OCI-LY3 (cell line): ENCODE data around the gene DYNC1H1.
"Not testable (repeated sequence)": the region's sequence is repeated elsewhere in the genome, so short reads cannot be mapped to it uniquely, and the experiment has no call there.

Source experiments
- H2AFZ ChIP-seq: fragments of 200-600, 300-600 bp; shearing (Covaris generic); 2 replicates; pipeline ENCODE4 v1.6.0; 2014; ENCODE audit warnings: antibody characterized with exemption, low read depth, low read length
- H3K27ac ChIP-seq: fragments of 200-600, 300-600 bp; sonication (generic); 2 replicates; pipeline ENCODE4 v1.5.1; 2014; ENCODE audit warnings: mild to moderate bottlenecking, low read length, moderate library complexity, mixed read lengths
- H3K27me3 ChIP-seq: fragments of 200-600, 300-600 bp; sonication (generic); 2 replicates; pipeline ENCODE4 v1.6.1; 2014; ENCODE audit warnings: low read depth, low read length, mixed read lengths
- H3K36me3 ChIP-seq: fragments of 200-600, 300-600 bp; sonication (generic); replicated peaks from 2 replicates; pipeline ENCODE3; 2014; ENCODE audit warnings: low read depth, low read length, mixed read lengths
- H3K4me1 ChIP-seq: fragments of 300-600, 200-600 bp; sonication (generic); 2 replicates; pipeline ENCODE4 v1.6.1; 2014; ENCODE audit warnings: low read length, mixed read lengths
- H3K4me2 ChIP-seq: fragments of 200-600, 300-600 bp; sonication (generic); 2 replicates; pipeline ENCODE4 v1.6.1; 2014; ENCODE audit warnings: low read length, mixed read lengths
- H3K4me3 ChIP-seq: fragments of 300-600, 200-600 bp; sonication (generic); 2 replicates; pipeline ENCODE4 v1.5.1; 2014; ENCODE audit warnings: antibody characterized with exemption, mild to moderate bottlenecking, low read length, moderate library complexity
- H3K79me2 ChIP-seq: fragments of 300-600, 200-600 bp; shearing (Covaris generic); 2 replicates; pipeline ENCODE4 v1.6.1; 2014; ENCODE audit warnings: mild to moderate bottlenecking, low read length, mixed read lengths
- H3K9ac ChIP-seq: fragments of 300-600, 200-600 bp; shearing (Covaris generic); 2 replicates; pipeline ENCODE4 v1.6.0; 2014; ENCODE audit warnings: mild to moderate bottlenecking, low read length, moderate library complexity
- H3K9me3 ChIP-seq: fragments of 200-600, 300-600 bp; shearing (Covaris generic); 2 replicates; pipeline ENCODE4 v1.6.1; 2014; ENCODE audit warnings: low read length, mixed read lengths; ENCODE audit not compliant: insufficient read depth
- H4K20me1 ChIP-seq: fragments of 200-600, 300-600 bp; sonication (generic); 2 replicates; pipeline ENCODE4 v1.6.1; 2016; ENCODE audit warnings: low read length, mixed read lengths; ENCODE audit not compliant: insufficient read depth
- CTCF ChIP-seq: fragments of 200-600, 300-600 bp; sonication (generic); IDR thresholded peaks from 2 replicates; pipeline ENCODE4 v1.5.1; 2014; ENCODE audit warnings: antibody characterized with exemption, low read length, low read depth
- EZH2phosphoT487 ChIP-seq: fragments of 200-600 bp; shearing (Covaris generic); IDR thresholded peaks from 2 replicates; pipeline ENCODE4 v1.6.1; 2018; ENCODE audit warnings: antibody characterized with exemption, mixed run types, low read depth

The DYNC1H1 gene

GRCh38 chr14:102080183-102081080, 116.1 kb downstream of the DYNC1H1 start:
- Histone ChIP-seq H3K9ac (no peak overlapping the region), H3K4me1 (peaks cover 7% of the 10 kb centered on the region), H3K9me3 (no peaks in the 10 kb centered on the region), H3K36me3 (peaks cover 68% of the 10 kb centered on the region), H3K27me3 (no peaks in the 10 kb centered on the region), H3K79me2 (peaks cover 27% of the 10 kb centered on the region), H3K4me2 (no peak overlapping the region), H2AFZ (no peak overlapping the region), H4K20me1 (0 out of 2 replicates have a peak, but pooled peaks cover 3% of the 10 kb centered on the region), H3K4me3 (no peak overlapping the region), H3K27ac (no peak overlapping the region)
- TF ChIP-seq EZH2phosphoT487 (no peak), CTCF (no peak)

GRCh38 chr14:102081231-102082080, 117.1 kb downstream of the DYNC1H1 start:
- no peak overlapping the region for H3K27ac ChIP-seq
- peaks cover 75% of the 10 kb centered on the region for H3K36me3 ChIP-seq

GRCh38 chr14:102084522-102084921, 120.1 kb downstream of the DYNC1H1 start:
- H3K9me3 ChIP-seq, H3K4me3 ChIP-seq, H2AFZ ChIP-seq, H3K4me2 ChIP-seq, H3K9ac ChIP-seq, H4K20me1 ChIP-seq, H3K27ac ChIP-seq, H3K27me3 ChIP-seq: not testable (repeated sequence)
- peaks cover 61% of the 10 kb centered on the region for H3K36me3 ChIP-seq
- H3K79me2 ChIP-seq = peaks cover 53% of the 10 kb centered on the region
- H3K4me1 ChIP-seq = peaks cover 21% of the 10 kb centered on the region

More at GRCh38 chr14:102081231-102082080, 117.1 kb downstream of the DYNC1H1 start:
- Histone ChIP-seq H3K4me2 (no peak overlapping the region), H3K9me3 (no peaks in the 10 kb centered on the region), H3K79me2 (peaks cover 37% of the 10 kb centered on the region), H3K27me3 (no peaks in the 10 kb centered on the region), H3K9ac (no peak overlapping the region), H3K4me1 (peaks cover 12% of the 10 kb centered on the region), H2AFZ (no peak overlapping the region), H4K20me1 (0 out of 2 replicates have a peak, but pooled peaks cover 3% of the 10 kb centered on the region), H3K4me3 (no peak overlapping the region)
- TF ChIP-seq CTCF (no peak), EZH2phosphoT487 (no peak)

- Histone ChIP-seq H3K27ac (no peak overlapping the region), H3K9ac (no peak overlapping the region), H3K4me1 (peaks cover 21% of the 10 kb centered on the region)
Measured at GRCh38 chr14:102084931-102085330, 120.6 kb downstream of the DYNC1H1 start.

More at GRCh38 chr14:102084931-102085330, 120.6 kb downstream of the DYNC1H1 start:
- Histone ChIP-seq H3K79me2 (peaks cover 53% of the 10 kb centered on the region), H4K20me1 (0 out of 2 replicates have a peak, but pooled peaks cover 3% of the 10 kb centered on the region), H3K27me3 (no peaks in the 10 kb centered on the region), H3K4me3 (no peak overlapping the region; the same call in 1 of the 2 replicates), H3K36me3 (peaks cover 57% of the 10 kb centered on the region), H3K4me2 (no peak overlapping the region), H3K9me3 (no peaks in the 10 kb centered on the region), H2AFZ (no peak overlapping the region)
- no peak for TF ChIP-seq EZH2phosphoT487
